Measurements from ENCODE around the gene REV3L. TPM values are rescaled to one million over a fixed set of nuclear protein-coding genes. Genes with fewer than 3 reads are reported as not detected.
A peak's percentile ranks its signal among the peaks of the same experiment; 100 is the strongest.

The REV3L gene
- total RNA-seq, 5 donors from 2014 or later (not counting 1 experiment from before 2014, with no cell fraction given) = 18.0 to 27.6 (median 22.1) TPM

GRCh38 chr6:111482188-111482958, 645 bp downstream of the REV3L start:
- under 1% methylated on average over 84 of the region's 88 CpGs for WGBS (ENCODE audit: insufficient coverage)
- Histone ChIP-seq H3K36me3 (ENCODE audit: control insufficient read depth in 2 of 2, extremely low read depth in 1 of 2, insufficient read depth in 1 of 2, low read length in 1 of 2) (no peaks in the 10 kb centered on the region), H3K27ac (ENCODE audit: low read length) (peak overlapping the region; percentile 99), H3K4me1 (ENCODE audit: control insufficient read depth in 1 of 2, extremely low read depth in 1 of 2, insufficient read depth in 2 of 2, low read length in 2 of 2) (peaks cover 15 to 16% of the 10 kb centered on the region in 2 experiments), H3K9me3 (no peaks in the 10 kb centered on the region), H3K4me3 (ENCODE audit: control insufficient read depth in 1 of 2, extremely low read depth in 1 of 2, low read length in 1 of 2) (peak overlapping the region; percentile 73 to 96), H3K27me3 (replicated peaks in 1 of 2; ENCODE audit: control insufficient read depth in 2 of 2, extremely low read depth in 1 of 2, insufficient read depth in 2 of 2, low read length in 1 of 2) (no peaks in the 10 kb centered on the region)
- peak overlapping the region; percentile 94 for H3K27ac Mint-ChIP-seq
- H3K27me3 Mint-ChIP-seq = no peaks in the 10 kb centered on the region
- ATAC-seq (replicated peaks in 1 of 4) (peak; percentile 13 to 39 (median 33)), DNase-seq (peak in 31 of 35 experiments; percentile 2 to 71 (median 30))
- peak overlapping the region; percentile 86 to 98 (median 97) for H3K4me3 Mint-ChIP-seq
- no peaks in the 10 kb centered on the region for H3K9me3 Mint-ChIP-seq
- no peaks in the 10 kb centered on the region for H3K36me3 Mint-ChIP-seq
- CTCF ChIA-PET = interaction anchor here in 1 of 2 donors (0.6 to 2.7 kb wide), 3 partner anchors 122 to 605 kb away, joined by 5 to 19 read pairs (median 5); partner anchors contain the start of genes FAM229B and TUBE1
- H3K4me1 Mint-ChIP-seq = peaks cover 50 to 63% (median 57%) of the 10 kb centered on the region in 3 donors
- POLR2A ChIA-PET = interaction anchor here (0.6 to 2.4 kb wide), 12 partner anchors 13 to 672 kb away, joined by 3 to 16 read pairs (median 5); partner anchors contain the start of genes FAM229B (in 1 of the 2), SLC16A10 (in 1 of the 2) and TUBE1 (in 1 of the 2)

GRCh38 chr6:111481836-111482187, 1.2 kb downstream of the REV3L start:
- POLR2A ChIA-PET = no interaction called here
- no peaks in the 10 kb centered on the region for H3K36me3 ChIP-seq (ENCODE audit: control insufficient read depth in 2 of 2, extremely low read depth in 1 of 2, insufficient read depth in 1 of 2, low read length in 1 of 2)
- peak overlapping the region; percentile 94 for H3K27ac Mint-ChIP-seq
- H3K4me3 Mint-ChIP-seq = peak overlapping the region; percentile 86 to 98 (median 97)
- no peak for DNase-seq
- H3K4me1 Mint-ChIP-seq = peaks cover 51 to 63% (median 56%) of the 10 kb centered on the region in 3 donors
- peaks cover 12 to 15% of the 10 kb centered on the region in 2 experiments for H3K4me1 ChIP-seq (ENCODE audit: control insufficient read depth in 1 of 2, extremely low read depth in 1 of 2, insufficient read depth in 2 of 2, low read length in 2 of 2)
- CTCF ChIA-PET = no interaction called here
- H3K27ac ChIP-seq (ENCODE audit: low read length) = peak overlapping the region; percentile 67
- H3K9me3 Mint-ChIP-seq = no peaks in the 10 kb centered on the region
- 0% methylated on average over 4 of the region's 8 CpGs for WGBS (ENCODE audit: insufficient coverage)
- ATAC-seq (replicated peaks in 1 of 4) = no peak
- no peaks in the 10 kb centered on the region for H3K27me3 Mint-ChIP-seq
- no peaks in the 10 kb centered on the region for H3K9me3 ChIP-seq
- no peaks in the 10 kb centered on the region for H3K27me3 ChIP-seq (replicated peaks in 1 of 2; ENCODE audit: control insufficient read depth in 2 of 2, extremely low read depth in 1 of 2, insufficient read depth in 2 of 2, low read length in 1 of 2)
- peak overlapping the region; percentile 73 to 96 for H3K4me3 ChIP-seq (ENCODE audit: control insufficient read depth in 1 of 2, extremely low read depth in 1 of 2, low read length in 1 of 2)
- no peaks in the 10 kb centered on the region for H3K36me3 Mint-ChIP-seq

- peaks cover 9 to 15% of the 10 kb centered on the region in 2 experiments for H3K4me1 ChIP-seq (ENCODE audit: control insufficient read depth in 1 of 2, extremely low read depth in 1 of 2, insufficient read depth in 2 of 2, low read length in 2 of 2)
- peak overlapping the region; percentile 67 for H3K27ac ChIP-seq (ENCODE audit: low read length)
- H3K36me3 ChIP-seq (ENCODE audit: control insufficient read depth in 2 of 2, extremely low read depth in 1 of 2, insufficient read depth in 1 of 2, low read length in 1 of 2) = no peaks in the 10 kb centered on the region
- no peaks in the 10 kb centered on the region for H3K27me3 ChIP-seq (replicated peaks in 1 of 2; ENCODE audit: control insufficient read depth in 2 of 2, extremely low read depth in 1 of 2, insufficient read depth in 2 of 2, low read length in 1 of 2)
- ATAC-seq (replicated peaks in 1 of 4) (no peak), DNase-seq (no peak)
- H3K27me3 Mint-ChIP-seq = no peaks in the 10 kb centered on the region
- H3K4me3 Mint-ChIP-seq = peak overlapping the region; percentile 86 to 98 (median 97)
- H3K36me3 Mint-ChIP-seq = no peaks in the 10 kb centered on the region
- CTCF ChIA-PET = interaction anchor here in 1 of 2 donors (0.9 kb wide), 1 partner anchor 222 kb away, joined by 4 read pairs; a partner anchor contains a TSS
- H3K27ac Mint-ChIP-seq = peak overlapping the region; percentile 6 to 94
- 92% methylated on average over 2 of the region's 6 CpGs for WGBS (ENCODE audit: insufficient coverage)
- no peaks in the 10 kb centered on the region for H3K9me3 ChIP-seq
- peaks cover 45 to 57% (median 50%) of the 10 kb centered on the region in 3 donors for H3K4me1 Mint-ChIP-seq
- POLR2A ChIA-PET = interaction anchor here in 1 of 2 donors (0.6 to 0.7 kb wide), 2 partner anchors 13 to 99 kb away, joined by 3 read pairs; no protein-coding TSS in a partner anchor
- H3K4me3 ChIP-seq (ENCODE audit: control insufficient read depth in 1 of 2, extremely low read depth in 1 of 2, low read length in 1 of 2) = peak overlapping the region; percentile 73 to 96
- H3K9me3 Mint-ChIP-seq = no peaks in the 10 kb centered on the region
Measured at GRCh38 chr6:111480988-111481822, 1.8 kb downstream of the REV3L start.

- peaks cover 5 to 8% of the 10 kb centered on the region in 2 experiments for H3K4me1 ChIP-seq (ENCODE audit: control insufficient read depth in 1 of 2, extremely low read depth in 1 of 2, insufficient read depth in 2 of 2, low read length in 2 of 2)
- Mint-ChIP-seq H3K36me3 (no peaks in the 10 kb centered on the region), H3K27ac (peak overlapping the region in 1 of 2 donors; percentile 69), H3K27me3 (no peaks in the 10 kb centered on the region), H3K9me3 (no peaks in the 10 kb centered on the region), H3K4me1 (peaks cover 39 to 48% (median 44%) of the 10 kb centered on the region in 3 donors), H3K4me3 (no peak overlapping the region)
- H3K36me3 ChIP-seq (ENCODE audit: control insufficient read depth in 2 of 2, extremely low read depth in 1 of 2, insufficient read depth in 1 of 2, low read length in 1 of 2) = no peaks in the 10 kb centered on the region
- H3K4me3 ChIP-seq (ENCODE audit: control insufficient read depth in 1 of 2, extremely low read depth in 1 of 2, low read length in 1 of 2) = no peak overlapping the region
- no peaks in the 10 kb centered on the region for H3K27me3 ChIP-seq (replicated peaks in 1 of 2; ENCODE audit: control insufficient read depth in 2 of 2, extremely low read depth in 1 of 2, insufficient read depth in 2 of 2, low read length in 1 of 2)
- no peaks in the 10 kb centered on the region for H3K9me3 ChIP-seq
- ChIA-PET POLR2A (interaction anchor here (0.5 to 1.1 kb wide), 11 partner anchors 13 to 520 kb away, joined by 3 to 10 read pairs (median 4); partner anchors contain the start of gene GTF3C6 (in 1 of the 2)), CTCF (interaction anchor here (0.6 to 2.8 kb wide), 22 partner anchors 9 to 609 kb away, joined by 3 to 74 read pairs (median 5); partner anchors contain the start of genes FAM229B (in 1 of the 2) and TUBE1 (in 1 of the 2))
- 80% methylated on average over 1 of the region's 1 CpG for WGBS (ENCODE audit: insufficient coverage)
- DNase-seq (peak in 1 of 35 experiments; percentile 63), ATAC-seq (replicated peaks in 1 of 4) (peak in 2 of 4 experiments; percentile 9 to 20)
- no peak overlapping the region for H3K27ac ChIP-seq (ENCODE audit: low read length)
Measured at GRCh38 chr6:111478749-111479148, 4.3 kb downstream of the REV3L start.

- no peaks in the 10 kb centered on the region for H3K36me3 ChIP-seq (ENCODE audit: control insufficient read depth in 2 of 2, extremely low read depth in 1 of 2, insufficient read depth in 1 of 2, low read length in 1 of 2)
- Mint-ChIP-seq H3K27ac (no peak overlapping the region), H3K4me3 (no peak overlapping the region), H3K27me3 (no peaks in the 10 kb centered on the region), H3K9me3 (no peaks in the 10 kb centered on the region), H3K36me3 (no peaks in the 10 kb centered on the region), H3K4me1 (peaks cover 43 to 50% (median 47%) of the 10 kb centered on the region in 3 donors)
- ATAC-seq (replicated peaks in 1 of 4) (no peak), DNase-seq (no peak)
- peaks cover 5 to 8% of the 10 kb centered on the region in 2 experiments for H3K4me1 ChIP-seq (ENCODE audit: control insufficient read depth in 1 of 2, extremely low read depth in 1 of 2, insufficient read depth in 2 of 2, low read length in 2 of 2)
- no peaks in the 10 kb centered on the region for H3K27me3 ChIP-seq (replicated peaks in 1 of 2; ENCODE audit: control insufficient read depth in 2 of 2, extremely low read depth in 1 of 2, insufficient read depth in 2 of 2, low read length in 1 of 2)
- CTCF ChIA-PET = interaction anchor here (0.6 to 2.8 kb wide), 20 partner anchors 9 to 610 kb away, joined by 3 to 74 read pairs (median 5); partner anchors contain the start of genes FAM229B (in 1 of the 2) and TUBE1 (in 1 of the 2)
- H3K4me3 ChIP-seq (ENCODE audit: control insufficient read depth in 1 of 2, extremely low read depth in 1 of 2, low read length in 1 of 2) = no peak overlapping the region
- no peak overlapping the region for H3K27ac ChIP-seq (ENCODE audit: low read length)
- H3K9me3 ChIP-seq = no peaks in the 10 kb centered on the region
- 70% methylated on average over 1 of the region's 3 CpGs for WGBS (ENCODE audit: insufficient coverage)
- POLR2A ChIA-PET = interaction anchor here (0.6 to 1.1 kb wide), 8 partner anchors 12 to 1999 kb away, joined by 3 to 9 read pairs (median 4); partner anchors contain the start of gene GTF3C6 (in 1 of the 2)
Measured at GRCh38 chr6:111478064-111478476, 4.9 kb downstream of the REV3L start.

Data from T-cell (primary cell).